Measurements from ENCODE around the gene ITGA6. TPM values are rescaled to one million over a fixed set of nuclear protein-coding genes. Genes with fewer than 3 reads are reported as not detected.

Gene ITGA6
- polyA plus RNA-seq, 2 of the 4 experiments (the other 2 are of a cell fraction) = 25.7 to 27.7 TPM

DNA sequence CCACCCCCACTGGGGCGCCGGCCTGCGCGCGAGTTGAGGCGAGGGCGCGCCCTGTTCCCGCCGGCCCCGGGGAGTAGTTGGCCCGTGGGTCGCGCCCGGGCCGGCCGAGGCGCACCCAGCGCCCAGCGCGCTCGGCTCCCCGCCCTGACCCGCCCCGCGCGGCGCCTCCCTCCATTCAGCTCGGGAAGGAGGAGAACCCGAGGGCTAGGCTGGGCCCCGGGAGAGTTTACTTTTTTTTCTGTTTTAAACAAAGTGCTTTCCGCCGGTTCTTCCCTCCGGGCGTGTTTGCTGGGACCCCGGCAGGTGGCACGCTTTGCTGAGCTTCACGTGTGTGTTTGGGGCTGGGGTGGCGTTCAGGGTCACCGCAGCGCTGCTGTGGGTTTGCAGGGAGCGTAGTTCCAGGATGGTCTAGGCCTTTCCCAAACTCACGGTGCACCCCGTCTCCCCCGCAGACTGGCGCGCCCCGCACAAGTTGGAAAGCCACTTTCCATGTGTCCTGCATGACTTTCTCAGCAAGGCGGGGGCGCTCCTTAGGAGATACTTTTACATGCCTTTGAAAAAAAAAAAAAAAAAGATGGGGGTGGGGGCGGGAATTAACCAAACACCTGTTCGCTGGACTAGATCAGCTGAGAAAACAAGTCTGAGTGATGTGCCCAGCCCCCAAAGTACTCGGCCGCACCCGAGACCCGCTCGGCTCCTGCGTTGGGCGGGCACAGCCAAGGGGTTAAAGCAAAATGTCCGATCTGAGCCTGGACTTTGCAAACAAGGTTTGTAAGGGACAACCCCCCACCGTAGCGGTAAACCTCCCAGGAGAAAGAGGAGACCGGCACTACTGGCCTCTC is 825 bp downstream of the ITGA6 start:
- DNase-seq (ENCODE audit: low read depth in 1 of 2, low spot score in 1 of 2) (peak; percentile 41 to 57), ATAC-seq (peak; percentile 72 to 78), FAIRE-seq (no peak)
- Histone ChIP-seq H3K4me1 (peaks cover 28% of the 10 kb centered on the region), H3K9me3 (no peaks in the 10 kb centered on the region), H3K4me3 (peak overlapping the region; percentile 82), H3K27ac (peak overlapping the region; percentile 80 to 95), H3K4me2 (peak overlapping the region; percentile 98)
- TF ChIP-seq, protein P1, sequence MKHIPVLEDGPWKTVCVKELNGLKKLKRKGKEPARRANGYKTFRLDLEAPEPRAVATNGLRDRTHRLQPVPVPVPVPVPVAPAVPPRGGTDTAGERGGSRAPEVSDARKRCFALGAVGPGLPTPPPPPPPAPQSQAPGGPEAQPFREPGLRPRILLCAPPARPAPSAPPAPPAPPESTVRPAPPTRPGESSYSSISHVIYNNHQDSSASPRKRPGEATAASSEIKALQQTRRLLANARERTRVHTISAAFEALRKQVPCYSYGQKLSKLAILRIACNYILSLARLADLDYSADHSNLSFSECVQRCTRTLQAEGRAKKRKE (CRISPR knock-in tag; IDR thresholded peaks at IDR 0.05; ENCODE audit: low read depth) = no peak; the same call in 1 of the 2 replicates
- TF ChIP-seq RARB (CRISPR knock-in tag; IDR thresholded peaks at IDR 0.05) = no peak
- TF ChIP-seq FOXS1 (CRISPR knock-in tag; IDR thresholded peaks at IDR 0.05) = no peak
- no peak for TF ChIP-seq GATA3 (IDR thresholded peaks at IDR 0.05; ENCODE audit: borderline replicate concordance)
- TF ChIP-seq POLR2AphosphoS2 (conservative IDR thresholded peaks at IDR 0.05; ENCODE audit: low read length) = no peak
- TF ChIP-seq SMC3 (IDR thresholded peaks at IDR 0.05) = peak; percentile 60
- peak; percentile 47 to 57; a peak in 4 of 5 replicates for TF ChIP-seq RAD21 (conservative IDR thresholded peaks at IDR 0.05 in 1 of 2, IDR thresholded peaks at IDR 0.05 in 1 of 2)
- no peak for TF ChIP-seq ESRRA (IDR thresholded peaks at IDR 0.05; ENCODE audit: borderline replicate concordance, low read length)
- no peak for TF ChIP-seq SREBF2 (IDR thresholded peaks at IDR 0.05)
- TF ChIP-seq, protein P2, sequence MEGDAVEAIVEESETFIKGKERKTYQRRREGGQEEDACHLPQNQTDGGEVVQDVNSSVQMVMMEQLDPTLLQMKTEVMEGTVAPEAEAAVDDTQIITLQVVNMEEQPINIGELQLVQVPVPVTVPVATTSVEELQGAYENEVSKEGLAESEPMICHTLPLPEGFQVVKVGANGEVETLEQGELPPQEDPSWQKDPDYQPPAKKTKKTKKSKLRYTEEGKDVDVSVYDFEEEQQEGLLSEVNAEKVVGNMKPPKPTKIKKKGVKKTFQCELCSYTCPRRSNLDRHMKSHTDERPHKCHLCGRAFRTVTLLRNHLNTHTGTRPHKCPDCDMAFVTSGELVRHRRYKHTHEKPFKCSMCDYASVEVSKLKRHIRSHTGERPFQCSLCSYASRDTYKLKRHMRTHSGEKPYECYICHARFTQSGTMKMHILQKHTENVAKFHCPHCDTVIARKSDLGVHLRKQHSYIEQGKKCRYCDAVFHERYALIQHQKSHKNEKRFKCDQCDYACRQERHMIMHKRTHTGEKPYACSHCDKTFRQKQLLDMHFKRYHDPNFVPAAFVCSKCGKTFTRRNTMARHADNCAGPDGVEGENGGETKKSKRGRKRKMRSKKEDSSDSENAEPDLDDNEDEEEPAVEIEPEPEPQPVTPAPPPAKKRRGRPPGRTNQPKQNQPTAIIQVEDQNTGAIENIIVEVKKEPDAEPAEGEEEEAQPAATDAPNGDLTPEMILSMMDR (IDR thresholded peaks at IDR 0.05) = peak; percentile 35
- peak; percentile 47; the same call in 1 of the 2 replicates for TF ChIP-seq RNF2 (IDR thresholded peaks at IDR 0.05; ENCODE audit: borderline replicate concordance, low read depth)
- TF ChIP-seq, protein P3, sequence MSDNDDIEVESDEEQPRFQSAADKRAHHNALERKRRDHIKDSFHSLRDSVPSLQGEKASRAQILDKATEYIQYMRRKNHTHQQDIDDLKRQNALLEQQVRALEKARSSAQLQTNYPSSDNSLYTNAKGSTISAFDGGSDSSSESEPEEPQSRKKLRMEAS (IDR thresholded peaks at IDR 0.05) = peak; percentile 54; the same call in 1 of the 2 replicates
- ChIA-PET POLR2A (interaction anchor here (0.6 to 4.3 kb wide), 5 partner anchors 8 to 835 kb away, joined by 3 to 59 read pairs (median 6); no protein-coding TSS in a partner anchor), CTCF (interaction anchor here (0.6 to 33.8 kb wide), 12 partner anchors 13 to 821 kb away, joined by 3 to 654 read pairs (median 5); no protein-coding TSS in a partner anchor)
- under 1% methylated on average over 33 of the region's 63 CpGs for WGBS (ENCODE audit: missing lambda C conversion rate)

DNA sequence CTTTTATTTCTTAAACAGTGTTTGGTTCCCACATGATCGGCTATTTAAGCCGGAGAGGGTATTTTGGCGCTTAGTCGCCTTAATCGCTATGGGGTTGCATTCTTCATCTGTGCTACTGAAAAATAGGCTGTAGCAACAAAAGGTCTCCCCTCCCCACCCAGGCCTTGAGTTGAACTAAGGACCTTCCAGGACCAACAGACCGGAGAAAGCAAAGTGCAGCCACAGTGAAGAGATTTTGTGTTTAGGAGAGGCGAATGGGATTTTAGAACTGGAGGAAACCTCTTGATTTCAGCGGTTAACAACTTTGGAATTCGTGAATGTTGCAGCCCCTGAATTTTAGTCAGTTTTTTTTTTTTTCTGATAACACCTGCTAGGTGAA is 1.4 kb downstream of the ITGA6 start:
- H3K4me1 ChIP-seq = peaks cover 28% of the 10 kb centered on the region
- TF ChIP-seq NPAS2 (CRISPR knock-in tag; IDR thresholded peaks at IDR 0.05; ENCODE audit: borderline replicate concordance) (no peak), KDM1A (IDR thresholded peaks at IDR 0.05; ENCODE audit: low read depth) (no peak), RAD21 (conservative IDR thresholded peaks at IDR 0.05 in 1 of 2, IDR thresholded peaks at IDR 0.05 in 1 of 2) (no peak), FOSL2 (IDR thresholded peaks at IDR 0.05) (no peak), FOSL2 (CRISPR knock-in tag; IDR thresholded peaks at IDR 0.05) (no peak), RARB (CRISPR knock-in tag; IDR thresholded peaks at IDR 0.05) (no peak), ZSCAN20 (CRISPR knock-in tag; IDR thresholded peaks at IDR 0.05) (no peak), HOXB13 (CRISPR knock-in tag; IDR thresholded peaks at IDR 0.05; ENCODE audit: low read depth) (no peak), BHLHE40 (IDR thresholded peaks at IDR 0.05; ENCODE audit: low read depth, low read length) (no peak), ESRRA (IDR thresholded peaks at IDR 0.05; ENCODE audit: borderline replicate concordance, low read length) (no peak), TP53 (CRISPR knock-in tag; IDR thresholded peaks at IDR 0.05) (no peak), JUN (IDR thresholded peaks at IDR 0.05) (no peak), ZFP36 (IDR thresholded peaks at IDR 0.05; ENCODE audit: borderline replicate concordance, partially characterized antibody) (no peak), ZC3H11A (IDR thresholded peaks at IDR 0.05) (no peak), TFCP2L1 (CRISPR knock-in tag; IDR thresholded peaks at IDR 0.05) (no peak), CBX2 (IDR thresholded peaks at IDR 0.05; ENCODE audit: borderline replicate concordance, low read depth) (no peak), KDM5A (IDR thresholded peaks at IDR 0.05) (no peak), SMC3 (IDR thresholded peaks at IDR 0.05) (no peak), POLR2AphosphoS2 (conservative IDR thresholded peaks at IDR 0.05; ENCODE audit: low read length) (no peak), NR3C1 (IDR thresholded peaks at IDR 0.05) (no peak)
- TF ChIP-seq, protein P4, sequence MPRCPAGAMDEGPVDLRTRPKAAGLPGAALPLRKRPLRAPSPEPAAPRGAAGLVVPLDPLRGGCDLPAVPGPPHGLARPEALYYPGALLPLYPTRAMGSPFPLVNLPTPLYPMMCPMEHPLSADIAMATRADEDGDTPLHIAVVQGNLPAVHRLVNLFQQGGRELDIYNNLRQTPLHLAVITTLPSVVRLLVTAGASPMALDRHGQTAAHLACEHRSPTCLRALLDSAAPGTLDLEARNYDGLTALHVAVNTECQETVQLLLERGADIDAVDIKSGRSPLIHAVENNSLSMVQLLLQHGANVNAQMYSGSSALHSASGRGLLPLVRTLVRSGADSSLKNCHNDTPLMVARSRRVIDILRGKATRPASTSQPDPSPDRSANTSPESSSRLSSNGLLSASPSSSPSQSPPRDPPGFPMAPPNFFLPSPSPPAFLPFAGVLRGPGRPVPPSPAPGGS (IDR thresholded peaks at IDR 0.05) = no peak
- ChIA-PET CTCF (interaction anchor here (0.6 to 33.8 kb wide), 6 partner anchors 12 to 821 kb away, joined by 3 to 654 read pairs (median 25); no protein-coding TSS in a partner anchor), POLR2A (interaction anchor here (1.3 to 4.3 kb wide), 2 partner anchors 11 to 37 kb away, joined by 3 to 59 read pairs; no protein-coding TSS in a partner anchor)
- ATAC-seq = no peak
- peak overlapping the region; percentile 82 for H3K4me3 ChIP-seq
- no peaks in the 10 kb centered on the region for H3K9me3 ChIP-seq
- peak overlapping the region; percentile 98 for H3K4me2 ChIP-seq
- DNase-seq (ENCODE audit: low read depth in 1 of 2, low spot score in 1 of 2) = no peak
- FAIRE-seq = no peak
- WGBS (ENCODE audit: missing lambda C conversion rate) = 30% methylated on average over 9 of the region's 9 CpGs
- H3K27ac ChIP-seq = peak overlapping the region; percentile 80 to 95

Measured in A549 (cell line).